HG02763 (cell line): ENCODE results near the gene RPS3.
"Not testable (repeated sequence)": the region's sequence is repeated elsewhere in the genome, so short reads cannot be mapped to it uniquely, and the experiment has no call there.

Experiments used
- ATAC-seq: cut with Tn5 transposase; IDR thresholded peaks from one replicate; pipeline ENCODE4 v1.9.1; 2021; ENCODE audit warnings: mild to moderate bottlenecking, moderate library complexity; ENCODE audit not compliant: unreplicated experiment

The RPS3 gene

DNA sequence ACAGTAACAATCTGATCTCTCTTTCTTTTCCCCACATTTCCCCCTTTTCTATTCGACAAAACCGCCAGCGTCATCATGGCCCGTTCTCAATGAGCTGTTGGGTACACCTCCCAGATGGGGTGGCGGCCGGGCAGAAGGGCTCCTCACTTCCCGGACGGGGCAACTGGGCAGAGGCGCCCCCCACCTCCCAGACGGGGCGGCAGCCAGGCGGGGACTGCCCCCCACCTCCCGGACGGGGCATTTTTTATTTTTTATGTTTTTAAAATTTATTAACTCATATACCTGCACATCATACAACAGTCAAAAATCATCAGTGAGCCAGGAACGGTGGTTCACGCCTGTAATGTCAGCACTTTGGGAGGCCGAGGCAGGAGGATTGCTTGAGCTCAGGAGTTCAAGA lies 20.5 kb upstream of the RPS3 start:
- ATAC-seq: not testable (repeated sequence)

DNA sequence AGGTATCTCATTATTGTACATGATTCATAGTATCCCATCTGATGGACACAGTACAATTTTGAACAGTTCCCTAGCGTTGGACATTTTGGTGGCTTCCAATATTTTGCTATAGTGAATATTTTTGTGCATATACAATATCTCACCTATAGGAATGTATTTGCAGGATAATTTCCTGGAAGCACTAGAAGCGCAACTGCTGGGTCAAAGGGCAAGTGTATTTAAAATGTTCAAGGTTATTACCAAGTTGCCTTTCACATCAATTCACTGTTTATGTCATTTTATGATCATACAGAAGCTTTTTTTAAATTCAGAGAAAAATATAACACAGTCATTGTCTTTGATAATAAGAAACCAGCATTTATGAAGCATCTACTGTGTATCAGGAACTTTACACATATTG lies 19.1 kb upstream of the RPS3 start:
- no peak for ATAC-seq

DNA sequence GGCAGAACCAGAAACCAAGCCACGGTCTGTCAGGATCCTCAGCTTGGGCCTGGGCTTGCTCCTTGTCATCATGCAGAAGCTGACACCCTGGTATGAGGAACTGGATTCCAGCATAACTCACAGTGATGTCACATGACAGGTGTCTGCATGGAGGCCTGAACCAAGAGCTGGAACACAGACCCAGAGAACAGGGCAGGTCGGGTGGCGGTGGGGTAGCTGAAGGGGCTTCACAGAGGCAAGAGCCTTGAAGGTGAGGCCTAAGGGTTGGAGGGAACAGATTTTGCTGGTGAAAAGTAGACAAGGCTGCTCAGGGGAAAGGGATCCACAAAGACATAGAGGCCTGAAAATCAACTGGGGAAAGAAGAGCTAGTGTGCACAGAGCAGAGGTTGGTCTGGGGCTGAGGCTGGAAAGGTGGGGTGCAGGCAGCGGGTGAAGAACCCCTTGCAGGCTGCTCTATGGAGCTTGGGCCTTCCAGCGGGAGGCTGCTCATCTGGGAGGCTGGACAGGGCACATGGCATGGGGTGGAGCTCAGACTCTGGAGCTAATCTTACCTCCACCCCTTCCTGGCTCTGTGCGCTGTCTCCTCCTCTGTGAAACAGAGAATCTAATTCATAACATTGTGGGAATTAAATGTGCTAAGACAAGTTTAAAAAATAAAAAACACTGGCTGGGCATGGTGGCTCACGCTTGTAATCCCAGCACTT lies 18.4 kb upstream of the RPS3 start:
- ATAC-seq: no peak

DNA sequence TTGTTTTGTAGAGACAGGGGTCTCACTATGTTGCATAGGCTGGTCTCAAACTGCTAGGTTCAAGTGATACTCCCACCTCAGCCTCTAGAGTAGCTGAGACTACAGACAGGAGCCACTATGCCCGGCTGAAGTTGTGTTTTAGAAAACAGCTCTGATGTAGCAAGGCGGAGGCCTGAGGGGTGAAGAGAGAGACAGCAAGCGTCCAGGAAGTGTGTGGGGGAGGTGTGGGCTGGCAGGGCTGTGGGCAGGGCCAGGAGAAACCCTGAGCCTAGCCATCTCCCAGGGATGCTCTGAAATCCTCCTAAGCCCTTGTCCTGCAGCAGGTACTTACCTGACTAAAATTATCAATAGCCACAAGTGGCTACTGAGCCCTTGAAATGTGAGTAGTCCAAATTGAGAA lies 16.1 kb upstream of the RPS3 start:
- ATAC-seq: no peak

DNA sequence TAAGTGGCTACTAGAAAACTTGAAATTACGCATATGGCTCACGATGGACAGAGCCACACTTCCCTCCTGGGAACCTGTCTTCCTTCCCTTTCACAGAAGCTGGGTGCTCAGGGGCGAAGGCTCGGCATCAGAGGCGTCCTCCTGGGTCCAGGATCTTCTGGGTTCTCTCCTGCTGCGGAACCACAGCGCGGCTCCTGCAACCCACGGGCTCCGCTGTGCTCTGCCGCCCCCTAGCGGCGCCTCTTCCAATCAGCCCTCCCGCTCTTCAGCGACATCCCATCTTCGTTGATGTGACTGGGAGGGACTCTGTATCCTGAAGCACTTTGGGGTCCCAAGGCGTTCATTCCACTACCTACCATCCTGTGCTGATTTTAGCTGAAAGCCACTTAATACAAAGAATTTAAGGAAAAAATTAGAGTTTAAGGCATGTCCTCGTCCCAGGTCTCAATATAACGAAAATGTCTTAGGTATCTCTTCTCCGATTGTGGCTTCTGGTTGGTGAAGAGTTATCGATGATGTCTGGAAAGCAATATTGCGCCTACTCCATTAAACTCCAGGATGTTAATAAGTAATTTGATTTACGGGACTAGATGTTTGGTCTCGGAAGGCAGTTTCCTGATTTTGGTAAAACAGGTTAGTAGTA lies 14.8 kb upstream of the RPS3 start:
- no peak for ATAC-seq

DNA sequence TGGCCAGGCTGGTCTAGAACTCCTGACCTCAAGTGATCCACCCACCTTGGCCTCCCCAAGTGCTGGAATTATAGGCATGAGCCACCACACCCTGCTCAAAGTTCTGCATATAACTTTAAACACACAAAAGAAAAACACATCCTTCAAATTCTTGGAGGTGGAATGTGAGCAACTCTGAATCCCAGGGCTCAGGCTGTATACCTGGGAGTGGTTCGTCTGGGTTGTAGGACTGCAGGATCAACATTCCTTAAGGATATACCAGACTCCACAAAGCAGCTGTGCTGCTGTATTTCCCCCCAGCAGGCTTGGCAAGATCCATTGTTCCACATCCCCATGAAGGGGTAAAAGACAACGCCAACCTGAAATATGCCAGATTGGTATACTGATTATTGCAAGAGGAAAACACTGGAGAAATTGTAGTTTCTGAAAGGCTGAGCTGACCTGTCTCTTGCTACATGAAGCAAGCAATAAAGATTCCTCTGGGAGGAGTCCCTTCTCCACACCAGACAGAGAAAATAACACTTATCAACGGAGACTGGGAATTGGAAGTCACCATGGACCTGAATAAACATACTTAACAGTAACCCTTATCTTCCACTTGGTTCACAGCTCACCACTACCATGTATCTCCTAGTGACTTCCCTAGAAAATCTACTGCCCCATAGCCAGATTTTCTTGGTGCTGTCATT lies 12.2 kb upstream of the RPS3 start:
- no peak for ATAC-seq

DNA sequence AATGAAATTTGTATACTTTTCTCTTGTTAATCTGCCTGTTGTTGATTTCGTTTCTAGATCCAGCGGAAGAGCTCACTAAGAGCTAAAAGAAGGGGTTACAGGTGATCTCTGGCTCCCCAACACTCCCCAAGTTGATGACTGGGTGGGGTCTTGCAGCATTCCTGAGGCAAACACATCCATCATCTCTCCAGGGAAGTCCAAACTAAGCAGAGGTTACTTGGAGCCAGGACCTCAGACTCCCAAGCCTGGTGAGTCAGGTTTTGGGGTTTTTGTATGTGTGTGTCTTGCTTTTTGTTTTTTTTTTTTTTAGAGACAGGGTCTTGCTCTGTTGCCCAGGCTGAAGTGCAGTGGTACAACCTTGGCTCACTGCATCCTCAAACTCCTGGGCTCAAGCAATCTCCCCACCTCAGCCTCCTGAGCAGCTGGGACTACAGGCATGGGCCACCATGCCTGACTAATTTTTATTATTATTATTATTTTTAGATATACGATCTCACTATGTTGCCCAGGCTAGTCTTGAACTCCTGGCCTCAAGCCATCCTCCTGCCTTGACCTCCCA lies 11.5 kb upstream of the RPS3 start:
- no peak for ATAC-seq

DNA sequence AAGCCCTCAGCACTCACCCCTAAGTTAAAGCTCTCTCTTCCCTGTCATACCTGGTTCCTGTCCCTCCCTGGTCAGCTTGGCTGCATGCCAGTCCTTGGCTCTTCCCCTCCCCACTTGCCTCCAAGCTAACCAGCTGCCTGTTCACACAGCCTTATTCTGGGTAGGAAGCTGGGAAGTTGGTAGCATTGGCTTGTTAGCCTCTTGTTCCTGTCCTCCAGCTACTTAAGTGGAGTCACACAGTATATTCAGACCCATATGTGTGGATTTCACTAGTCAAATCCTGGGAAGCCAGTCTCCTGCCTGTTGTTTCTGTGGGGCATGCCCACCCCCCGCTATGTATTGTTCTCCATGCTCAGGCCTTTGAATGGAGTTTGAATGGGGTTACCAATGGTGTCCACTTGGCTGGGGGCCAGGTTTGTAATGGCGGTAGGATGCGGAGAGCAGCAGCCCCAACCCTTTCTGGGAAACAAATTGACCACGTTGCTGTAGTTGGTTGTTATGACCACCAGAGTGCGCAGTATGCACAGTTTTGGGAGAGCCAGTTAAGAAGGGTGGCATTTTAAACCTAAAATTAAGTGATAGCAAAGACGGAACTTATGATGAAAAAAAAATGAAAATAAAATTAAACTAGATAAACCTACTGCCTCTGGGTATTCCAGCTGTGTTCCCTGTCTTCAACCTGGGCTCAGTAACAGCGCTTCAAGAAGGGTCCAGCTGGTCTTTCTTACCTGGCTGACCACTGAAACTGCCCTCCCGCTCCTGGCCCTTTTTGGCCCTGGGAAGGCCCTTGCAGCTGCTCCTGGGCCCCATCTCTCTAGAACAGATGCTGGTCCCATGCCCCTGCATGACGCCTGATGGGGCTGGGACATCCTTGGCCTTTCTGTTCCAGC lies 10.7 kb upstream of the RPS3 start:
- no peak for ATAC-seq

DNA sequence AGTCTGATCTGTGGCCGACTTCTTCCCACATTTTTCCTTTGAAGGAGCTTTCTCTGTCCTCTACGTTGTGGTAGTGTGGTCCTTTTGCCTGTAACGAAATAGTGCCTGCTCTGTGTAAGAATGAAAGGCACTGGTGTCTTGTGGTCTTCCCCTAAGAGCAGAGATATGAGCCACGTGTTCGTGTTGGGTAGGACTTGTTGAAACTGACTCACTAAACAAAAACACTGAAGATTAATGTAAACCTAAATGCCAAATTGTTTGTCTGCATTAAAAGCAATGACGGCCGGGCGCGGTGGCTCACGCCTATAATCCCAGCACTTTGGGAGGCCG lies 10.1 kb upstream of the RPS3 start:
- ATAC-seq: no peak

DNA sequence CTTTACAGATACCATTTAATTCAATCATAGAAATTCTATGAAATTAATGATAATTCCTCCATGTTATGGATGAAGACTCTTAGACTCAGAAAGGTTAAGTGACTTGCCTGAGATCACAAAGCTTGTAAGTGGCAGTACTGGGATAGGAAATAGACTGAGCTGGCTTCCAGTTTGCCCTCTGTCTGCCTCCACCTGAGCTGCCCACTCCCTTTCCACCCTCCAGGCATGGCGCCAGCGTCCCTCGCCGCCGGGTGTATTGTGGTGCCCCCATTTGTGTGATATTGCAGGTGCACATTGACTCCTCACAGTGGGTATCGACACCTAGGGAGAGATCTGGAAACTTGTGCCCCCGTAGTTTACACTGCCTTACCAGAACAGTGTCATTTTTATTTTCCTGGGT lies 9.4 kb upstream of the RPS3 start:
- ATAC-seq: no peak

DNA sequence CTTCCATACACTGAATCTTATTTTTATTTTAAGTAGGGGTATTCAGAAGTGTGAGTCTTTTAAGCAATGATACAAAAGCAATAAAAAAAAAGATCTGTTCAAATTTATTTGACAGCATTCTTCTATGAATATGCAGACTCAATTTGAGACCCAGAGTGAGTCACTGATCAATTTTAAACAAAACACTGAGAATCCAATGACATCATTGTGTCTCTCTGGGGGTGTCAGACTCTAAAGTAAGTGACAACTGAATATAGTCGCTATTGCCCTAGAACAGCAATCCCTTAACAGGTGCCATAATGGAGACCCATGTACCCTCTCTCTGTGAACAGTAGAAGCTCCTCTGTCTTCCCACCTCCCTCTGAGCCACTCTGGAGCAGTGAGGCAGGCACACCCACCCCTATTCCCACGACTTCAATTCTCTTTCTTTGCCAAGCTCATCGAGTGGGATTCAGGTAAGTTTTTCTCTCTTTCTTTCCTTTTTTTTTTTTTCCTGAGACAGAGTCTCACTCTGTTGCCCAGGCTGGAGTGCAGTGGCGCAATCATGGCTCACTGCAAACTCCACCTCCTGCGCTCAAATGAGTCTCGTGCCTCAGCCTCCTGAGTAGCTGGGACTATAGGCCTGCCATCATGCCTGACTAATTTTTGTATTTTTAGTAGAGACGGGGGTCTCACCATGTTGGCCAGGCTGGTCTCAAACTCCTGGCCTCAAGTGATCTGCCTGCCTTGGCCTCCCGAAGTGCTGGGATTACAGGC lies 5.1 kb upstream of the RPS3 start:
- no peak for ATAC-seq

DNA sequence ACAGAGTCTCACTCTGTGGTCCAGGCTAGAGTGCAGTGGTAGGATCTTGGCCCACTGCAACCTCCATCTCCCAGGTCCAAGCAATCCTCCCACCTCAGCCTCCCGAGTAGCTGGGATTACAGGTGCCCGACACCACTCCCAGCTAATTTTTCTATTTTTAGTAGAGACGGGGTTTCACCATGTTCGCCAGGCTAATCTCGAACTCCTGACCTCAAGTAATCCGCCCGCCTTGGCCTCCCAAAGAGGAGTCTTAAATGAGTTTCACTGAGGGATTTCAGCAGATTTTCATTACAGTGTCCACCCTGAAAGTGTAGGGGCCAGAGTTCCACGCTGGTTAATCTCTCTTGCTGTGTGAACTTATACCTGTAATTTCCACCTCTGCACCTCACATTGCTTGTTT lies 412 bp upstream of the RPS3 start:
- no peak for ATAC-seq

DNA sequence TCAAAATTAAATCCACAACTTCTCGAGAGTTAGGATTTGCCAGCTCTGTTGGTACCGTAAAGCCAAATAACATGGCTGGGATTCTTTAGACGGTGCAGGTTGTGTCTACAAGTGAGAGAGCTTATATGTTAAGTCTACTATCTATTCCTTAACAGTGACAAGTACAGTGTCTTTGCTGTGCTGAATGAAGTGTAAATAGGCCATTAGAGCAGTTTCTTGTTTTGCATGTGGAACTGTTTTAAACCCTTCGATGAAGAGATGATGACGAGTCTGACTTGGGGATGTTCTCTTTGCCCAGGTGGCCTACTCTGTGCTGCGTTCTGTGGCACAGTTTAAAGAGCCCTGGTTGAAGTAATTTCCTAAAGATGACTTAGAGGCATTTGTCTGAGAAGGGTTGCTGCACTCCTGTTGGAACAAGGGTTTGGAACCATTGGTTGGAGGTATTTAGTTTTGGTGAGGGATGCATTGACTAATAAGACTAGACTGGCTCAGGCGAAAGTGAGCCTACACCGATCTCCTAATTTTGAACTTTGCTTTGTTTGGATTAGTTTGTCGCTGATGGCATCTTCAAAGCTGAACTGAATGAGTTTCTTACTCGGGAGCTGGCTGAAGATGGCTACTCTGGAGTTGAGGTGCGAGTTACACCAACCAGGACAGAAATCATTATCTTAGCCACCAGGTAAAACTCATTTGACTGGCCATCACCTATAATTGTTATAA lies 988 bp downstream of the RPS3 start:
- ATAC-seq: no peak

DNA sequence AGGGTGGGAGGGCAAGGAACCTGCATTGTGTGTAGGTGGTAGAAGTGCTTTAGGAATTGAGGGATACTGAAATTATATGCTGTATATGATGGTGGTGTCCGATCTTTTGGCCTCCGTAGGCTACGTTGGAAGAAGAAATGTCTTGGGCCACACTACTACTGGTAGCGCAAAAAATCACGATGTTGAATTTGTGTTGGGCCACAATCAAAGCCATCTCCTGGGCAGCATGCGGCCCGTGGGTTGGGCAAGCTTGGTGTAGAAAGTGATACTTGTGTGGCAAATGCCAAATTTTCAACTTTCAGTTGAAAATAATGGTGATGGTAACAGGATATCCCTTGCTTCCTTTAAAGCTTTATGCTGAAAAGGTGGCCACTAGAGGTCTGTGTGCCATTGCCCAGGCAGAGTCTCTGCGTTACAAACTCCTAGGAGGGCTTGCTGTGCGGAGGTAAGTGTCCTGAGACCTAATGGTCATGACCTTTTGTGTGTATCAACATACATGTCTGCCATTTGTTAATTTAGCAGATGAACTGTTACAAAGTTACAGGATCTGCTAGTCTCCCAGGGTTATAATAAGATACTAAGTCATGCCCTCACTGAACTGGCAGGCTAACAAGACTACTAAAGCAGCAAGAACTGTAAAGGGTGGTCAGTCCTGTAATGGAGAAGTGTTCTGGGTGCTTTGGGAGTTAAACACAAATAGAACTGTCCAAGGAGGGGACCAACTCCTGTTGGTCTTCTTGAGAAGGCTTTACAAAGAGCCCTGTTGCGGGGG lies 2.9 kb downstream of the RPS3 start:
- ATAC-seq: no peak

DNA sequence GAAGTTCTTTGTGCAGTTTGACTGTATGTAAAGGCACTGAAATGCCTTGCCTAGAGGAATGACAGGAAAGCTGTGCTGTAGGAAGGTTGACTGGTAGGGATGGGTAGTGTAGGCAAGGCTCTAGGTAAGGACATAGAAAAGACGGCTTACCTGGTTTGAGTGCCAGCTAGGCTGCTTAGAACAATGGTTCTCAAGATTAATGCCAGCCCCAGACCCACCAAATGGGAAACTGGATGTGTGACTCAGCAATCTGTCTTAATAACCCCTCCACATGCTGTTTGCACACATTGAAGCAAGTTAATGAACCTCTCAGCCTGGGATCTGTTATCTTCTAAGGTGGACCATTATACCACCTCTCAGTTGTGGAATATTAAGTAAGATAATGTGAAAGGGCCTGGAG lies 3.7 kb downstream of the RPS3 start:
- ATAC-seq: no peak

DNA sequence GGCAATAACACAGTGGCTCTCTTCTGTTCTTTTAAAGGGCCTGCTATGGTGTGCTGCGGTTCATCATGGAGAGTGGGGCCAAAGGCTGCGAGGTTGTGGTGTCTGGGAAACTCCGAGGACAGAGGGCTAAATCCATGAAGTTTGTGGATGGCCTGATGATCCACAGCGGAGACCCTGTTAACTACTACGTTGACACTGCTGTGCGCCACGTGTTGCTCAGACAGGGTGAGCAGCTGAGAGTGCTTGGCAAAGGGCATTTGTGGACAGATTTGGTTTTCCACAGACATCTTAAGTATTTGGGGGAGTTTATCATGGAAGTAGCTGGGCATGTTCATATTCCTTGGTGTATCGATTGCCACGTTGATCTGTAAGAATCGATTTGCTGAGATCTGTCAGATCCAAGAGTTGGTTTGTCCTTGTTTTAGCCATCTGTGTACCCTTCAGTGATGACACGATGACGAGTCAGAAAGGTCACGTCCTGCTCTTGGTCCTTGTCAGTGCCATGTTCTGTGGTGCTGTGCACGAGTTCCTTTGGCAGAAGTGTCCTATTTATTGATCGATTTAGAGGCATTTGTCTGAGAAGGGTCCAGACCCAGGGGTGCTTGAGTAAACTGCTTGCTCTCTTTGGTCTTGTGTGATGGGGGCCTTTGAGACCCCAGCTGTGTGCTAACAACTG lies 4.8 kb downstream of the RPS3 start:
- ATAC-seq: no peak

DNA sequence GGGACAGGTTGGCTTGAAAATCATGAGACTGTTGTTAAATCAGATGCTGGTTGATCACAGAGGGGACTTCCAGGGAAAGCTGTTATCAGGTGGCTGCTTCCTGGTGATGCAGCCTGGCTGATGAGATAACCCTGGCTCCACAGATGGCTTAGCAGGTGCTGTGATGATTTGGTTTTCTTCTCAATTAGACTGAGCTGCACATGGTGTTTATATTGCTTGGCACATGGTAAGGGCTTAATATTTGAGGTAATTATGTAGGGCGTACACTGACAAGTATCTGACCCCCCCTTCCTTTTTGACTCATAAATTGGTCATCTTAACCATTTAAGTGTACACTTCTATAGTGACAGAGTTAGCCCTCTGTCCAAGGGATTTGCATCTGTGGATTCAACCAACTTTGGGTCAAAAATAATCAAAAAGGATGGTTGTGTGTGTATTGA lies 7.0 kb downstream of the RPS3 start:
- ATAC-seq: no peak

DNA sequence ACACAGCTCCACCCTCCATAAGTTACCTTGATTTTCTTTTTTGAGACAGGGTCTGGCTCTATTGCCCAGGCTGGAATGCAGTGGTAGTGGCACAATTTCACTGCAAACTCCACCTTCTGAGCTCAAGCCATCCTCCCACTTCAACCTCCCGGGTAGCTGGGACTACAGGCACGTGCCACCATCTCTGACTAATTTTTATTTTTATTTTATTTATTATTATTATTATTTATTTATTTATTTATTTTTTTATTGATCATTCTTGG lies 9.6 kb downstream of the RPS3 start:
- no peak for ATAC-seq

DNA sequence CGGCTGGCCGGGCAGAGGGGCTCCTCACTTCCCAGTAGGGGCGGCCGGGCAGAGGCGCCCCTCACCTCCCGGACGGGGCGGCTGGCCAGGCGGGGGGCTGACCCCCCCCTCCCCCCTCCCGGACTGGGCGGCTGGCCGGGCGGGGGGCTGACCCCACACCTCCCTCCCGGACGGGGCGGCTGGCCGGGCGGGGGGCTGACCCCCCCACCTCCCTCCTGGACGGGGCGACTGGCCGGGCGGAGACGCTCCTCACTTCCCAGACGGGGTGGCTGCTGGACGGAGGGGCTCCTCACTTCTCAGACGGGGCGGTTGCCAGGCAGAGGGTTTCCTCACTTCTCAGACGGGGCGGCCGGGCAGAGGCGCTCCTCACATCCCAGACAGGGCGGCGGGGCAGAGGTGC lies 10.7 kb downstream of the RPS3 start:
- not testable (repeated sequence) for ATAC-seq
